COLO668 (cell line): ENCODE data around the gene G0S2.

ENCODE experiments used
- DNase-seq: peaks from one replicate; lab custom pipeline; 2025; ENCODE audit not compliant: unreplicated experiment; lab: John Stamatoyannopoulos, UW

The G0S2 gene

DNA sequence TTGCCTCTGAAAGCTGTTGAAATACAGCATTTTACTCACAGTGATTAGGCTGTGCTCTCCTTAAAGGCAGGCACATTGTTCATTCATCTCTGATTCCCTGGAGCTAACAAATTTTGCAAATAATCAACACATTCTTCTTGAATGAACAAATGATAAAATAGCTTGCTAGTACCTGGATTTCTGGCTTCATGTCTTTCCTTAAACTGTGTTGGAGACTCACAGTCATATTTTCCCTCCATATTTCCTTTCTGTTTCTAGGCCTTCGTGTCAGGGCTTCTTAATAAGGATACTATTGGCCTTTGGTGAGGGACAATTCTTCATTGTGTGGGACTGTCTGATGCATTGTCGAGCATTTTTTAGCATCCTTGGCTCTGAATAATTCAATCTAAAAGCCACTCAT, 39.1 kb downstream of the G0S2 start:
- DNase-seq, result no peak

DNA sequence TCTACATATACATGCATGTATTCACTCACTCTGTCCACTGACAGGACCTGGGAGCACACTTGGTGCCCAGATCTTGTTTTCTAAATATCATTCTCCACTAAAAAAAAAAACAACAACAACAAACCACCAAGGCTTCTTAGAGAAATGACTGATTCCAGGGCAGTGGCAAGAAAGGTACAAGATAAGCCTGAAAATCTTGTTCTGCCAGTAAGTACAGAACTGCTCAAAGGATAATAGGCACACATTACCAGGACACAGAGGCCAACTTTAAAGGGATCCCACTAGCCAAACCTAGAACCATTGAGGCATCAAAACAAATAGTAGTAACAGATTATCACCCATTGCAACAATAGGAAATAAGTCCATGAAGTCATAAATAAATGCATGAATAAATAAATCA, 40.1 kb downstream of the G0S2 start:
- no peak for DNase-seq

DNA sequence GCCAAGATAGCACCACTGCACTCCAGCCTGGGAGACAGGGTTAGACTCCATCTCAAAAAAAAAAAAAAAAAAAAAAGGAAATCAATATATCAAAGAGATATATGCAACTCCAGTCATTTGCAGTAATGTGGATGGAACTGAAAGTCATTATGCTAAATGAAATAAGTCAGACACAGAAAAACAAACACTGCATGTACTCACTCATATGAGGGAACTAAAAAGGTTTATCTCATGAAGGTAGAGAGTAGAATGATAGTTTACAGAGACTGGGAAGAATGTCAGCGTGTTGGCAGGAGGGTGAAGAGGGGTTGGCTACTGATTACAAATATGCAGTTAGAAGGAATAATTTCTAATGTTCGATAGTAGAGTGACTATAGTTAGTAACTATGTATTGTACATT, 42.6 kb downstream of the G0S2 start:
- no peak for DNase-seq

DNA sequence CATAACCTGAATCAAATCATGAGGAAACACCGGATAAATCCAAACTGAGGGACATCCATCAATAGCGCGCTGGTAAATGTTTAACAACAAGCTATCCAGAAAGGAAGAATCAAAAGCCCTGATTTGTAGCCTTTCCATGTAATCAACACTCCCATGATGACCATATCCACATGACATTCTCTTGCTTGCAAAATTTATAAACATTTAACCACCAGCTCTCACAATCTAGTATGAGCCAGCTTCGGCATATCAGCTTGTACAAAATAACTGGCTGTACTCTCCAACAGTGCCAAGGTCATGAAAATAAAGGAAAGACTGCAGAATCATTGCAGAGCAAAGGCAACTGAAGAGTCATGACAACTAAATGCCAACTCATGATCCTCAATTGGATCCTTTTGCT, 45.1 kb downstream of the G0S2 start:
- DNase-seq, result no peak

DNA sequence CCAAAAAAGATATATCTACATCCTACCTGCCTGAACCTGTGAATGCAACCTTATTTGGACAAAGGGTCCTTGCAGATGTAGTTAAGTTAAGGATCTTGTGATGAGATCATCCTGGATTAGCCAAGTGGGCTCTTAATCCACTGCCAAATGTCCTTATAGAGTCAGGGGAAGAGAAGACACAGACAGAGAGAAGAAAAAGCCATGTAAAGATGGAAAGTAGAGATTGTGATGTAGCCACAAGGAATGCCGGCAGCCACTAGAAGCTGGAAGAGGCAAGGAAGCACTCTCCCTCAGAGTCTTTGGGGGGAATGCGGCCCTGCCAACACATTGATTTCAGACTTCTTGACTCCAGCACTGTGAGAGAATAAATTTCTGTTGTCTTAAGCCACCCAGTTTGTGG, 45.6 kb downstream of the G0S2 start:
- no peak for DNase-seq

DNA sequence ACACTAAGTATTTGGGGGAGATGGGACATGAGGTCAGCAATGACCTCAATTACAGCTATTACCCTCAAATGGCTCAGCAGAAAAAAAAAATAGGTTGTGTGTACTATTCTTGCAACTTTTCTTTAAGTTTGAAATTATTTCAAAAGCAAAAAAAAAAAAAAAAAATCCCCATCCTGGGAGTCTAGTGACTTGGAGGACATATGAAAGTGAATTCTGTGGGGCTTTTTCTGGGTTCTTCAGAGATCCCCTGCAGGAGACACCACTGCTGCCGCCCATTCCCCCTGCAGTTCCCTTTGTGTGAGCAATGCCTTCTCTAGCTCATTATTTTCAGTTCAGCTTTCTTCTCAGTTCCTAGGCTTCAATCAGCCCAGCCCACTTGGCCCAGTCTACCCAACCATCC, 46.1 kb downstream of the G0S2 start:
- no peak for DNase-seq

DNA sequence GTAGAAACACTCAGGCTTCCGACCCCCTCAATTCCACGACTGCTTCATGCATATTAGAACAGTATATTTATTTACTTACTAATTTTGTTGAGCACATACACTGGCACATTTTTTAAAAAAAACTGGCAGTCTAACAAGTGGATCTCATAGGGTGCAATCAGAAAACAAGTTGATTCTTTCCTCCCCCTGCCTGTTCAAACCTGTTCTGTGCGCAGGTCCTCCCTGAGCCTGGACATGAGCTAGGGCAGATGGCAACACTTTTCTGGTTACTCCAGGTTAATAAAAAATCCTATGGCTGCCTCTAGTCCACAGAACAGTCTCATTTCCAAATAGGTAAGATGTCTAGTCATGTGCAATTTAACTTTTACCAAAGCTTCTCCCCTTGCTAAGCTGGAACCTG, 48.1 kb downstream of the G0S2 start:
- DNase-seq, result no peak

DNA sequence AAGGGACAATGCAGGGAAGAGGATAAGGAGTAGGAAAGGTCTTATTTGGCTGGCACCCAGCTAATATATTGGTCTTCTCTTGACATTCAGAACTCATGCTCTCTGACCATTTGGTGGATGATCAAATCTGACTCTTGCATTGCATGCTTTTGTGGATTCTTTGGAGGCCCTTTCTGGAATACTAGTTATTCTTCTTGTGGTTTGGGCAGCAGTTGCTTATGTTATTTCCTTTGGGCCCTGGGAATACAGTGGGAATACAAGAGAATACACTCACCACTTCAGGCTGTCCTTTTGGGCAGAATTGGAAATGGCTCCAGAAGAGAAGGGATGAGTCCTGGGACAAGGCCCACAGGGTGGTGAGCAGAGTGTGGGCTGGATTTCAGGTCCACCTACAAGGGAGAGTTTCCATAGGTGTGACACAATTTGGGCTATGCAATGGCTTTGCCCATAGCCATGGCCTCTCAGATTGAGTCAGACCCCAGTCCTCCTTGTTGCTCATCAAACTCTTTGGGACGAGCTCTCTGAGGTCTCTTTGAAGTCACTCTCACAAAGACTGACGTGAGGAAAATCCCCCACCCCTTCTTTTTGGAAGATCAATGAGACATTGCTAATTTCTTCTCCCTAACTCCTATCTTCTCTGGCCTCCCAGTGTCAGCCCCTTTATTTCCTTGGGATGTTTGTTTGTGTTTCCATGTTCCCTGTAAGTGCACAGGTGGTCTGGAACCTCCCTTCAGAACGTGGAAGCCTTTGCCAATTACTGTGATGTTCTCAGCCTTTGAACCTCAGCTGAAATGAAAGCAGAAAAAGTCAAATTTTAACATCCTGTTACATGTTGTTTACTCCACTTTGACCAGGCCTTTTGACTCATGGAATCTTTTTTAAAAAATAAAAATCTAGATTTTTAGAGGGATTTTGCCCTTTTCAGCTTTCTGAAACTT, 48.8 kb downstream of the G0S2 start:
- DNase-seq, result no peak
